Lower leg skin (tissue), 4 donors: ENCODE measurements around the gene GRN. TPM values are rescaled to one million over a fixed set of nuclear protein-coding genes. Genes with fewer than 3 reads are reported as not detected.
"Not testable (repeated sequence)": the region's sequence is repeated elsewhere in the genome, so short reads cannot be mapped to it uniquely, and the experiment has no call there.

ENCODE experiments used
- DNase-seq, 2 donors: peaks; one replicate each; pipeline ENCODE4 v3.0.0-alpha.2; 2019; ENCODE audit warnings: low spot score in 2 of 2
- H3K4me3 ChIP-seq: fragments of 200-600 bp; sonication (generic); 2 replicates; pipeline ENCODE4 v1.5.1; 2017; ENCODE audit warnings: mild to moderate bottlenecking, low read depth; ENCODE audit not compliant: poor library complexity, severe bottlenecking
- CTCF ChIP-seq, 3 donors: fragments of 450-650 bp; IDR thresholded peaks; one replicate each; pipeline ENCODE4 v1.5.1; 2016; ENCODE audit warnings: antibody characterized with exemption in 3 of 3, mild to moderate bottlenecking in 3 of 3, moderate library complexity in 2 of 3
- POLR2A ChIP-seq, 2 donors: fragments of 450-650 bp; IDR thresholded peaks; one replicate each; pipeline ENCODE4 v1.6.1; 2016 to 2017; ENCODE audit warnings: antibody characterized with exemption in 2 of 2, mild to moderate bottlenecking in 1 of 2, moderate library complexity in 1 of 2
- WGBS, 2 donors: methylation state at CpG; one replicate each; pipeline ENCODE4 v1.1.5; 2018; 5-methylcytosine and 5-hydroxymethylcytosine counted together
- intact Hi-C: fragments of 100-400 bp; cut with DNase I; formaldehyde crosslinking; loops from one replicate; pipeline ENCODE4 v1.15.0; 2023; ENCODE audit warnings: low total_unique reads
- total RNA-seq, 4 donors: library from RNA; depleted of rRNA; stranded (reverse); fragments of >200 nt; gene quantifications; one replicate each; pipeline ENCODE4 v1.1.0, GENCODE V29; 2016

The GRN gene
- total RNA-seq, 4 donors from 2014 or later: 272 to 295 (median 283) TPM

DNA sequence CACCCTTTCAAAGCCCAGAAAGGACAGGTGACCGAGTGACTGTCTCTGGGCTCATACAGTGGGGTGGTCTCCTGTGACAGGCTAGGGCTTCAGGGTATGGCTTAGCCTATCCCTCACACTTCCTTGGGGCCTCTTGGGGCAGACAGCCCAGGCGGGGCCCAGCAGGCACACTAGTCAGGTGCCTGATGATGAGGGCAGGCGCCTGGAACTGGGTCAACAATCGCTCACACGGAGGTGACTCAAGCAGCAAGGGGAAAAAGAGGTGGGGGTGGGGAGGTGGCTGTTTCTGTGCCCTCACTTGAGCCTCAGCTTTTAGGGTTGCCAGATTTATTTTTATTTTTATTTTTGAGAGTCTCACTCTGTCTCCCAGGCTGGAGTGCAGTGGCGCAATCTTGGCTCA lies 6.4 kb upstream of the GRN start:
- WGBS, 2 donors: 45 to 48% methylated on average over 5 to 6 of the region's 6 CpGs
- H3K4me3 ChIP-seq: no peak overlapping the region
- DNase-seq: no peak
- intact Hi-C loops: no loop called here
- TF ChIP-seq CTCF (IDR thresholded peaks at IDR 0.05) (no peak), POLR2A (IDR thresholded peaks at IDR 0.05) (no peak)

DNA sequence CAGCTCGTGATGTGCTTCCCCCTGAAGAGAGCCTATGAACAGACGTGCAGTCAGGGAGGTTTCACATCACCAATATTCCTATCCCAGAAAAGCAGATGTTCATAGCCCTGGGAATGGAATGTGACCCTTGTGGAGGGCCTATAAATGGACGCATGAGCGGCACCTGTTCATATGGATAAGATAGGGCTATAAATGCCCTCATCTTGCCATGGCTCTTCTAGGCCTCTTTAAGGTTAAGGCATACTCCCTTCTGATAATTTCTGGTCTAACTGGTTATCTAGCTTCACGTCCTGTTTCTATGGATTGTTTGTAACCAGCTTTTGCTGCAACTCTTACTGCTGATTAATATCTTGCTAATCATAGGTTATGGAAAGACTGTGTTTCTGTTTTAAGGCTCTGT lies 4.5 kb upstream of the GRN start:
- H3K4me3 ChIP-seq, DNase-seq, intact Hi-C loops: not testable (repeated sequence)
- WGBS, 2 donors: 58 to 70% methylated on average over 5 of the region's 5 CpGs

GRCh38 chr17:44343510-44344209 lies 1.4 kb upstream of the GRN start:
- no peak for TF ChIP-seq POLR2A (IDR thresholded peaks at IDR 0.05)
- TF ChIP-seq CTCF (IDR thresholded peaks at IDR 0.05): no peak
- intact Hi-C loops: no loop called here
- WGBS, 2 donors: 37 to 56% methylated on average over 11 of the region's 11 CpGs
- DNase-seq: no peak
- no peak overlapping the region for H3K4me3 ChIP-seq

DNA sequence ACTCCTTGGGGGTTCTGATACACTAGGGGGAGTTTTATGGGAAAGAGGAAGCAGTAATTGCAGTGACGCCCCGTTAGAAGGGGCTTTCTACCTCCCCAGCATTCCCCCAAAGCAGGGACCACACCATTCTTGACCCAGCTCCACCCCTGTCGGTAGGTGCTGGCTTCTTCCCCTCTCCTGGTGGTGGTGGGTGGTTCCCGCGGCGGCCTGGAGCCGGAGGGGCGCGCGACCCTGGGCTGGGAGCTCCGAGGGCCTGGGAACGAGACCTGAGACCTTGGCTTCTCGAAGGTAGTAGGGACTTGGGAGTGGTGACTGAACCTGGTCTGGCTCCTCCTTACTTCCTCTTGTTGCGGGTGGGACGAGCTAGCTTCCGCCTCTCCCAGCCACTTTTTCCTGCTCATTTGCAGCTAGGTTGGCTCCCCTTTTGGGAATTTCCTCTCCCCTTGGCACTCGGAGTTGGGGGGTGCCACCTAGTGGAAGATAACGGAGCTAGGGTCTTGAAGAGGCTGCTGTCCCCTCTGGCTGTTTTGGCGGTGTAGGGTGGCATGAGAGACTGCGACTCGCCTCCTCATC lies 438 bp downstream of the GRN start:
- peak overlapping the region; percentile 83 for H3K4me3 ChIP-seq
- intact Hi-C loops: no loop called here
- DNase-seq: peak in 1 of 2 donors; percentile 58

DNA sequence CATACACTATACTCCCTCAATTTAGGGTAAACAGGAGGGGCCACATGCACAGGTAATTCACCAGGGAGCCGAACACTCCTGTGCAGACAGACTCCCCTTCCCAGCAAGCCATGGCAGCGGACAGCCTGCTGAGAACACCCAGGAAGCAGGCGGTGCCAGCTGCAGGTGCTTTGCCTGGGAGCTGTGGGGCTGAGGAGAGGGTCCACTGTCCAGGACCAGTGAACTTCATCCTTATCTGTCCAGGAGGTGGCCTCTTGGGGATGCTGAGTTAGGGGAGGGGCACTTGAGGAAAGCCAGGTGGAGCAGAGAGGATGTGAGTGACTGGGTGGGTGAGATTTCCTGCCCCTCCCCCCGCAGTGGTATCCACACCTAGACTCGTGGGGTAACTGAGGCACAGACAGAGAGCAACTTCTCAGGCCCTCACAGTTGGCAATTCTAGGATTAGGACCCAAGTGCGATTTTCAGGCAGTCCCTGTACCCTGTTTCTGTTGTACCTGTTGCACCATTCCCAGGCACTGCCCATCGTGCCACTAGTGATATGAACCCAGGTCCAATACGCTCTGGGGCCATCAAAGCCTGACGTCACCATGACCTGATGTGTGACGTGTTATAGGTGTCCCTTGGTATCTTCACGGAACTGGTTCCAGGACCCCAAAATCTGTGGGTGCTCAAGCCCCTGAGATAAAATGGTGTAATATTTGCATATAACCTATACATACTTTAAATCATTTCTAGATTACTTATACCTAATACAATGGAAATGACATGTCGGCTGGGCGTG lies 1.2 kb downstream of the GRN start:
- no peak for TF ChIP-seq POLR2A (IDR thresholded peaks at IDR 0.05)
- no peak for TF ChIP-seq CTCF (IDR thresholded peaks at IDR 0.05)
- DNase-seq: no peak

More for the DNA sequence above, 438 bp downstream of the GRN start:
- whole genome bisulfite sequencing, 2 donors: 2% methylated on average over 21 of the region's 21 CpGs
- TF ChIP-seq CTCF (IDR thresholded peaks at IDR 0.05): no peak
- no peak for TF ChIP-seq POLR2A (IDR thresholded peaks at IDR 0.05)

DNA sequence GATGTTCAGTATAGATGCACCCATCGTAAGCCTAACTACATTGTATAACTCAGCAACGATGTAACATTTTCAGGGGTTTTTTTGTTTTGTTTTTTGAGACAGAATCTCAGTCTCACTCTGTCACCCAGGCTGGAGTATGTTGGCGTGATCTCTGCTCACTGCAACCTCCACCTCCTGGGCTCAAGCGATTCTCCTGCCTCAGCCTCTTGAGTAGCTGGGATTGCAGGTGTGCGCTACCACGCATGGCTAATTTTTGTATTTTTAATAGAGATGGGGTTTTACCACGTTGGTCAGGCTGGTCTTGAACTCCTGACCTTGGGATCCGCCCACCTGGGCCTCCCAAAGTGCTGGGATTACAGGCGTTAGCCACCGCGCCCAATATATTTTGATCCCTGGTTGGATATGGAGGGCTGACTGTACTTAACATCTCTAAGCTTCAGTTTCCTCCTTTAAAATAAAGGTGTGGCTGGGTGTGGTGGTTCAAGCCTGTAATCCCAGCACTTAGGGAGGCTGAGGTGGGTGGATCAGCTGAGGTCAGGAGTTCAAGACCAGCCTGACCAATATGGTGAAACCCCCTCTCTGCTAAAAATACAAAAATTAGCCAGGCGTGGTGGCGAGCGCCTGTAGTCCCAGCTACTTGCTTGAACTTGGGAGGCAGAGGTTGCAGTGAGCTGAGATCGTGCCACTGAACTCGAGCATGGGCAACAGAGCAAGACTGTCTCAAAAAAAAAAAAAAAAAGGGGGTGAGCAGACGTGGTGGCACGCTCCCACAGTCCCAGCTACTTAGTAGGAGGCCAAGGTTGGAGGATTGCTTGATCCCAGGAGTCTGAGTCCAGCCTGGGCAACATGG lies 2.3 kb downstream of the GRN start:
- DNase-seq, H3K4me3 ChIP-seq, intact Hi-C loops: not testable (repeated sequence)
- 73 to 80% methylated on average over 18 of the region's 18 CpGs for WGBS, 2 donors

More for the DNA sequence above, 1.2 kb downstream of the GRN start:
- intact Hi-C loops: no loop called here
- no peak overlapping the region for H3K4me3 ChIP-seq
- WGBS, 2 donors: 62 to 66% methylated on average over 13 of the region's 13 CpGs
